Measurements from ENCODE around the gene ADAMTS12. TPM values are rescaled to one million over a fixed set of nuclear protein-coding genes. Genes with fewer than 3 reads are reported as not detected.

Gene ADAMTS12
- total and polyA plus RNA-seq, 2 donors (not counting 1 experiment from before 2014, with no cell fraction given): 10.7 to 44.8 TPM

- peaks cover 1% of the 10 kb centered on the region for H3K79me2 ChIP-seq (ENCODE audit: control insufficient read depth, insufficient read depth, low read length)
- H3K4me2 ChIP-seq (ENCODE audit: extremely low read depth, insufficient read depth, low read length): no peak overlapping the region
- H4K20me1 ChIP-seq (ENCODE audit: control insufficient read depth, extremely low read depth, insufficient read depth, low read length): no peaks in the 10 kb centered on the region
- H2AFZ ChIP-seq (ENCODE audit: low read length): no peak overlapping the region
- no peaks in the 10 kb centered on the region for H3K27me3 ChIP-seq (ENCODE audit: control insufficient read depth, insufficient read depth, low read length)
- no peaks in the 10 kb centered on the region for H3K36me3 ChIP-seq (ENCODE audit: control insufficient read depth, insufficient read depth, low read length)
- no peak for TF ChIP-seq EZH2 (IDR thresholded peaks at IDR 0.05; ENCODE audit: low read length, missing control alignments)
- TF ChIP-seq CTCF (conservative IDR thresholded peaks at IDR 0.05 in 1 of 2, IDR thresholded peaks at IDR 0.05 in 1 of 2; ENCODE audit: low read depth in 1 of 2, low read length in 2 of 2): no peak
- H3K27ac ChIP-seq (ENCODE audit: insufficient read depth, low read length): no peak overlapping the region
- no peak for DNase-seq (ENCODE audit: low read depth in 2 of 2)
- no peak overlapping the region for H3K9ac ChIP-seq (ENCODE audit: insufficient read depth, low read length)
- H3K4me3 ChIP-seq (replicated peaks in 1 of 4; ENCODE audit: control extremely low read depth in 1 of 4, insufficient read depth in 1 of 4, low read depth in 3 of 4, low read length in 4 of 4): no peak overlapping the region
- no peaks in the 10 kb centered on the region for H3K9me3 ChIP-seq (ENCODE audit: control insufficient read depth, insufficient read depth, low read depth, low read length)
- peaks cover 2% of the 10 kb centered on the region for H3K4me1 ChIP-seq (ENCODE audit: control insufficient read depth, extremely low read depth, insufficient read depth, low read length)
Observed at GRCh38 chr5:33801292-33801691, 90.5 kb downstream of the ADAMTS12 start.

DNA sequence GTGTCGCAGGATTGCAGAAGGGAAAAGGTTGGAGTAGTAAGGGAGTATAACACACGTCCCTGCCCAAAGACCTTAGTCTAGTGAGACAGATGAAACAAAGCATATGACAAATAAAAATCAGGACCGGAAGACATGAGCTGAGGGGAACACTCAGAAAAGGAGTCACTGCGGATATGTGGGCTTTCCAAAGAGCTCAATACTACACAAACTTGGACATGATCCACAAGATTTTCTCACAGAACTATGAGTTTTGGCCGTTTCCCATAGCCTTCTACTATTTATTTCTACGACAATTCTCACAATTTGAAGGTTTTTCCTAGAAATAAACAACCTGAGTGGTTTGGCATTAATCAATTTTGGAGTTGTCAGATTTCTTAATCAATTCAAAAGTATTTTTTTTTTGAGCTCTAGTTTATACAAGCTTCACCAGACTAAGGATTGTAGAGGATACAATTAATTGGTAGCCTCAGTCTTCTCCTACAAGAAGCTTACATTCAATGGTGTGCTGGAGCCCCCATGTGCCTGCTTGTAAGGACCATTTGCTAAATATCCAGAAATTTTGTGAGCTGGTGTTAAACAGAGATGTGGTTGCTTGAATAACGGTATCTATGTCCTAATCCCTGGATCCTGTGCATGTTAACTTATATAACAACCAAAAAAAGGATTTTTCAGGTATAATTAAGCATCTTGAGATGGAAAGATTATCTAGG lies 91.4 kb downstream of the ADAMTS12 start:
- no peak for TF ChIP-seq CTCF (conservative IDR thresholded peaks at IDR 0.05 in 1 of 2, IDR thresholded peaks at IDR 0.05 in 1 of 2; ENCODE audit: low read depth in 1 of 2, low read length in 2 of 2)
- TF ChIP-seq EZH2 (IDR thresholded peaks at IDR 0.05; ENCODE audit: low read length, missing control alignments): no peak
- H3K27me3 ChIP-seq (ENCODE audit: control insufficient read depth, insufficient read depth, low read length): no peaks in the 10 kb centered on the region
- H3K79me2 ChIP-seq (ENCODE audit: control insufficient read depth, insufficient read depth, low read length): peaks cover 1% of the 10 kb centered on the region
- H3K9ac ChIP-seq (ENCODE audit: insufficient read depth, low read length): no peak overlapping the region
- no peak overlapping the region for H3K4me3 ChIP-seq (replicated peaks in 1 of 4; ENCODE audit: control extremely low read depth in 1 of 4, insufficient read depth in 1 of 4, low read depth in 3 of 4, low read length in 4 of 4)
- no peaks in the 10 kb centered on the region for H3K36me3 ChIP-seq (ENCODE audit: control insufficient read depth, insufficient read depth, low read length)
- no peak overlapping the region for H2AFZ ChIP-seq (ENCODE audit: low read length)
- H3K4me1 ChIP-seq (ENCODE audit: control insufficient read depth, extremely low read depth, insufficient read depth, low read length): peaks cover 2% of the 10 kb centered on the region
- H3K9me3 ChIP-seq (ENCODE audit: control insufficient read depth, insufficient read depth, low read depth, low read length): no peaks in the 10 kb centered on the region
- no peak overlapping the region for H3K27ac ChIP-seq (ENCODE audit: insufficient read depth, low read length)
- H3K4me2 ChIP-seq (ENCODE audit: extremely low read depth, insufficient read depth, low read length): no peak overlapping the region
- DNase-seq (ENCODE audit: low read depth in 2 of 2): peak in 1 of 2 donors; percentile 58
- no peaks in the 10 kb centered on the region for H4K20me1 ChIP-seq (ENCODE audit: control insufficient read depth, extremely low read depth, insufficient read depth, low read length)

- TF ChIP-seq CTCF (conservative IDR thresholded peaks at IDR 0.05 in 1 of 2, IDR thresholded peaks at IDR 0.05 in 1 of 2; ENCODE audit: low read depth in 1 of 2, low read length in 2 of 2) (no peak), EZH2 (IDR thresholded peaks at IDR 0.05; ENCODE audit: low read length, missing control alignments) (no peak)
- no peak overlapping the region for H3K4me2 ChIP-seq (ENCODE audit: extremely low read depth, insufficient read depth, low read length)
- no peak overlapping the region for H3K9ac ChIP-seq (ENCODE audit: insufficient read depth, low read length)
- no peaks in the 10 kb centered on the region for H3K27me3 ChIP-seq (ENCODE audit: control insufficient read depth, insufficient read depth, low read length)
- H3K27ac ChIP-seq (ENCODE audit: insufficient read depth, low read length): no peak overlapping the region
- no peak overlapping the region for H2AFZ ChIP-seq (ENCODE audit: low read length)
- H3K9me3 ChIP-seq (ENCODE audit: control insufficient read depth, insufficient read depth, low read depth, low read length): no peaks in the 10 kb centered on the region
- no peak for DNase-seq (ENCODE audit: low read depth in 2 of 2)
- no peaks in the 10 kb centered on the region for H3K79me2 ChIP-seq (ENCODE audit: control insufficient read depth, insufficient read depth, low read length)
- H3K4me3 ChIP-seq (replicated peaks in 1 of 4; ENCODE audit: control extremely low read depth in 1 of 4, insufficient read depth in 1 of 4, low read depth in 3 of 4, low read length in 4 of 4): no peak overlapping the region
- H3K4me1 ChIP-seq (ENCODE audit: control insufficient read depth, extremely low read depth, insufficient read depth, low read length): peaks cover 5% of the 10 kb centered on the region
- H4K20me1 ChIP-seq (ENCODE audit: control insufficient read depth, extremely low read depth, insufficient read depth, low read length): no peaks in the 10 kb centered on the region
- no peaks in the 10 kb centered on the region for H3K36me3 ChIP-seq (ENCODE audit: control insufficient read depth, insufficient read depth, low read length)
Observed at GRCh38 chr5:33795496-33795895, 96.3 kb downstream of the ADAMTS12 start.
